ENCODE results near the gene PDILT.
"Not testable (repeated sequence)": the region's sequence is repeated elsewhere in the genome, so short reads cannot be mapped to it uniquely, and the experiment has no call there.

Gene PDILT

GRCh38 chr16:20404637-20405036 is at the start of gene PDILT:
TSS of gene PDILT (minus strand) at chr16:20404737. CDS start at chr16:20399300, 5,437 bp downstream.
- POLR2A ChIA-PET: no interaction called here
- CTCF ChIA-PET: no interaction called here
- H3K4me3 ChIP-seq (ENCODE audit: low read depth, low read length): no peak within 1 kb of the TSS
- DNase-seq (ENCODE audit: low read depth, low spot score): no peak
- TF ChIP-seq CTCF (IDR thresholded peaks at IDR 0.05; ENCODE audit: insufficient read depth, low read length, missing control alignments): no peak

GRCh38 chr16:20453633-20454032 is 49.1 kb upstream of the PDILT start:
- CTCF ChIA-PET; DNase-seq (ENCODE audit: low read depth, low spot score); POLR2A ChIA-PET; H3K4me3 ChIP-seq (ENCODE audit: low read depth, low read length): not testable (repeated sequence)

- CTCF ChIA-PET; DNase-seq (ENCODE audit: low read depth, low spot score); H3K4me3 ChIP-seq (ENCODE audit: low read depth, low read length); POLR2A ChIA-PET: not testable (repeated sequence)
These were observed 46.8 kb upstream of the PDILT start, which contains the start of gene ACSM2A for GRCh38 chr16:20451364-20451763. TSS of gene ACSM2A (plus strand) at chr16:20451521. CDS start at chr16:20460115, 8,594 bp downstream.

GRCh38 chr16:20446652-20447393 is 42.3 kb upstream of the PDILT start:
- DNase-seq (ENCODE audit: low read depth, low spot score); CTCF ChIA-PET; H3K4me3 ChIP-seq (ENCODE audit: low read depth, low read length); POLR2A ChIA-PET: not testable (repeated sequence)

GRCh38 chr16:20441859-20442258 is 37.3 kb upstream of the PDILT start:
- CTCF ChIA-PET; H3K4me3 ChIP-seq (ENCODE audit: low read depth, low read length); POLR2A ChIA-PET; DNase-seq (ENCODE audit: low read depth, low spot score): not testable (repeated sequence)

GRCh38 chr16:20441191-20441590 is 36.7 kb upstream of the PDILT start:
- ChIA-PET POLR2A (no interaction called here), CTCF (no interaction called here)
- no peak for DNase-seq (ENCODE audit: low read depth, low spot score)
- TF ChIP-seq CTCF (IDR thresholded peaks at IDR 0.05; ENCODE audit: insufficient read depth, low read length, missing control alignments): no peak
- no peak overlapping the region for H3K4me3 ChIP-seq (ENCODE audit: low read depth, low read length)

- CTCF ChIA-PET; POLR2A ChIA-PET; H3K4me3 ChIP-seq (ENCODE audit: low read depth, low read length); DNase-seq (ENCODE audit: low read depth, low spot score): not testable (repeated sequence)
These were observed 36.2 kb upstream of the PDILT start for GRCh38 chr16:20440731-20441130.

- CTCF ChIA-PET; H3K4me3 ChIP-seq (ENCODE audit: low read depth, low read length); DNase-seq (ENCODE audit: low read depth, low spot score); POLR2A ChIA-PET: not testable (repeated sequence)
These were observed 35.3 kb upstream of the PDILT start for GRCh38 chr16:20439820-20440231.

GRCh38 chr16:20438950-20439349 is 34.4 kb upstream of the PDILT start:
- H3K4me3 ChIP-seq (ENCODE audit: low read depth, low read length); CTCF ChIA-PET; POLR2A ChIA-PET; DNase-seq (ENCODE audit: low read depth, low spot score): not testable (repeated sequence)

GRCh38 chr16:20430948-20431347 is 26.4 kb upstream of the PDILT start:
- ChIA-PET POLR2A (no interaction called here), CTCF (no interaction called here)
- DNase-seq (ENCODE audit: low read depth, low spot score): no peak
- no peak for TF ChIP-seq CTCF (IDR thresholded peaks at IDR 0.05; ENCODE audit: insufficient read depth, low read length, missing control alignments)
- H3K4me3 ChIP-seq (ENCODE audit: low read depth, low read length): no peak overlapping the region

GRCh38 chr16:20430480-20430879 is 25.9 kb upstream of the PDILT start:
- DNase-seq (ENCODE audit: low read depth, low spot score); POLR2A ChIA-PET; H3K4me3 ChIP-seq (ENCODE audit: low read depth, low read length); CTCF ChIA-PET: not testable (repeated sequence)

GRCh38 chr16:20429499-20429898 is 25.0 kb upstream of the PDILT start:
- DNase-seq (ENCODE audit: low read depth, low spot score); H3K4me3 ChIP-seq (ENCODE audit: low read depth, low read length); POLR2A ChIA-PET; CTCF ChIA-PET: not testable (repeated sequence)

- POLR2A ChIA-PET; DNase-seq (ENCODE audit: low read depth, low spot score); CTCF ChIA-PET; H3K4me3 ChIP-seq (ENCODE audit: low read depth, low read length): not testable (repeated sequence)
These were observed 22.9 kb upstream of the PDILT start for GRCh38 chr16:20427401-20427797.
